ENCODE measurements around the gene CCT7.

- TF ChIP-seq POLR2AphosphoS5 (IDR thresholded peaks at IDR 0.05; ENCODE audit: insufficient read depth in 1 of 2, low read depth in 1 of 2) (no peak), POLR2A (IDR thresholded peaks at IDR 0.05) (no peak)
Observed at GRCh38 chr2:73268830-73269685, 35.0 kb downstream of the CCT7 start.
